ENCODE measurements around the gene PSORS1C2. TPM values are rescaled to one million over a fixed set of nuclear protein-coding genes. Genes with fewer than 3 reads are reported as not detected.

The PSORS1C2 gene
- total and polyA plus RNA-seq, 11 donors: not detected

- no peaks in the 10 kb centered on the region for H3K27me3 ChIP-seq
- WGBS, 4 donors: 44 to 63% (median 50%) methylated on average over 7 to 8 of the region's 8 CpGs
- ATAC-seq (peak in 3 of 4 donors; percentile 11 to 67 (median 20)), DNase-seq (peak; percentile 44 to 75 (median 63))
- H3K36me3 ChIP-seq: no peaks in the 10 kb centered on the region
- no peaks in the 10 kb centered on the region for H3K9me3 ChIP-seq
- peak overlapping the region in 9 of 12 donors; percentile 11 to 73 (median 51) for H3K27ac ChIP-seq
- intact Hi-C loops (cut with DNase I): loop anchor here in 1 of 10 donors (5.0 kb wide), 1 partner anchor 38 kb away; no protein-coding TSS in a partner anchor
- peaks cover 12 to 62% (median 39%) of the 10 kb centered on the region in 12 donors for H3K4me1 ChIP-seq
- TF ChIP-seq CTCF (IDR thresholded peaks at IDR 0.05): no peak
- no peak for TF ChIP-seq POLR2A (IDR thresholded peaks at IDR 0.05)
- no peak overlapping the region for H3K4me3 ChIP-seq
Measured at GRCh38 chr6:31125162-31125561, 13.7 kb downstream of the PSORS1C2 start.

- DNase-seq (peak; percentile 57 to 89 (median 84)), ATAC-seq (peak; percentile 64 to 78 (median 67))
- Histone ChIP-seq H3K9me3 (no peaks in the 10 kb centered on the region), H3K4me3 (no peak overlapping the region), H3K4me1 (peaks cover 12 to 58% (median 39%) of the 10 kb centered on the region in 12 donors), H3K27me3 (no peaks in the 10 kb centered on the region), H3K27ac (peak overlapping the region; percentile 9 to 76 (median 66)), H3K36me3 (no peaks in the 10 kb centered on the region)
- 35 to 38% (median 37%) methylated on average over 15 to 16 of the region's 16 CpGs for WGBS, 4 donors
- TF ChIP-seq CTCF (IDR thresholded peaks at IDR 0.05) (no peak), POLR2A (IDR thresholded peaks at IDR 0.05) (no peak)
- intact Hi-C loops (cut with DNase I): no loop called here
Measured at GRCh38 chr6:31122791-31123706, 15.8 kb downstream of the PSORS1C2 start.

GRCh38 chr6:31121131-31121790 lies 17.6 kb downstream of the PSORS1C2 start:
- H3K4me1 ChIP-seq: peaks cover 12 to 57% (median 39%) of the 10 kb centered on the region in 12 donors
- intact Hi-C loops (cut with DNase I): no loop called here

More at GRCh38 chr6:31121131-31121790, 17.6 kb downstream of the PSORS1C2 start:
- 89 to 95% (median 93%) methylated on average over 12 of the region's 12 CpGs for WGBS, 4 donors
- H3K9me3 ChIP-seq: no peaks in the 10 kb centered on the region
- H3K36me3 ChIP-seq: no peaks in the 10 kb centered on the region
- H3K27me3 ChIP-seq: no peaks in the 10 kb centered on the region
- ATAC-seq (no peak), DNase-seq (peak in 1 of 5 donors; percentile 28)
- H3K4me3 ChIP-seq: no peak overlapping the region
- no peak for TF ChIP-seq CTCF (IDR thresholded peaks at IDR 0.05)
- no peak for TF ChIP-seq POLR2A (IDR thresholded peaks at IDR 0.05)
- H3K27ac ChIP-seq: no peak overlapping the region
